Fibroblast of peridontal ligament (primary cell): ENCODE results near the gene AGPAT2.

Experiments used
- DNase-seq: peaks from one replicate; pipeline ENCODE4 v3.0.0-alpha.2; 2010; ENCODE audit errors: extremely low read depth

The AGPAT2 gene

GRCh38 chr9:136673088-136673974 lies 13.9 kb downstream of the AGPAT2 start:
- no peak for DNase-seq

DNA sequence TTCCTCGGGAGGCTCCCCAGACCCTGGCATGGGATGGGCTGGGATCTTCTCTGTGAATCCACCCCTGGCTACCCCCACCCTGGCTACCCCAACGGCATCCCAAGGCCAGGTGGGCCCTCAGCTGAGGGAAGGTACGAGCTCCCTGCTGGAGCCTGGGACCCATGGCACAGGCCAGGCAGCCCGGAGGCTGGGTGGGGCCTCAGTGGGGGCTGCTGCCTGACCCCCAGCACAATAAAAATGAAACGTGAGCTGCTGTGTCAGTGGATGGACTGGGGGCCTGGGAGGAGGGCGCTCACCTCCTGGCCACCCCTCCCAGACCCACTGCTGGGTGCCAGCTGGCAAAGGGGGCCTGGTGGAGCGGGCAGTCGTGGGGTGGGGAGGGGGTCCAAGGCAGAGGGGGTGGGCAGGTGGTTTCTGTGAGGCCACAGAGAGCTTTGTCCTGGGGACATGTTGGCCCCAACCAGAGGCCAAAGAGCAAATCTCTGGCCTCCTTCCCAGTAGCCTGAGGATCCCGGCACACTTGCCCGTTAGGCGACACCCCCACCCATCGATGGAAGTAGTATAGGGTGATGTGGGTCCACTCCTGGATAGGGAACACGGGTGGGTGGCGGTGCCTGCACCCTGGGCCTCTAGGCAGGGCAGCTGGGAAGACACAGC lies 14.7 kb downstream of the AGPAT2 start:
- DNase-seq, result no peak

GRCh38 chr9:136671646-136672430 lies 15.4 kb downstream of the AGPAT2 start:
- no peak for DNase-seq

DNA sequence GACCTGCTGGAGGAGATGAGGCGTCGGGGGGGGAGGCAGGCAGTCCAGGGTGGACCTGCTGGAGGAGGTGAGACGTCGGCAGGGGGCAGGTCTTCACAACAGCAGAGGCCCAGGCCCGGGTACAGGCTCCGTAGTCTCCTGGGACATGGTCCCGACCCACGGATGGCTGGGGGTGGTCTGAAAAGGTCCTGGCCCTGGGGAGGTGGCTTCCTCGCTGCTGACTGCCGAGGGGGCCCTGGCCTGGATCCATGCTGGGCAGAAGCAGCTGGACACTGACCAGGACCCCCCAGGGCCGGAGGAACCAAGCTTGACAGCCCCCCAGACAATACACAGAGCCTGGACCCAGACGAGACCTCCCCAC lies 16.0 kb downstream of the AGPAT2 start:
- DNase-seq, result no peak

GRCh38 chr9:136670576-136671253 lies 16.5 kb downstream of the AGPAT2 start:
- no peak for DNase-seq

DNA sequence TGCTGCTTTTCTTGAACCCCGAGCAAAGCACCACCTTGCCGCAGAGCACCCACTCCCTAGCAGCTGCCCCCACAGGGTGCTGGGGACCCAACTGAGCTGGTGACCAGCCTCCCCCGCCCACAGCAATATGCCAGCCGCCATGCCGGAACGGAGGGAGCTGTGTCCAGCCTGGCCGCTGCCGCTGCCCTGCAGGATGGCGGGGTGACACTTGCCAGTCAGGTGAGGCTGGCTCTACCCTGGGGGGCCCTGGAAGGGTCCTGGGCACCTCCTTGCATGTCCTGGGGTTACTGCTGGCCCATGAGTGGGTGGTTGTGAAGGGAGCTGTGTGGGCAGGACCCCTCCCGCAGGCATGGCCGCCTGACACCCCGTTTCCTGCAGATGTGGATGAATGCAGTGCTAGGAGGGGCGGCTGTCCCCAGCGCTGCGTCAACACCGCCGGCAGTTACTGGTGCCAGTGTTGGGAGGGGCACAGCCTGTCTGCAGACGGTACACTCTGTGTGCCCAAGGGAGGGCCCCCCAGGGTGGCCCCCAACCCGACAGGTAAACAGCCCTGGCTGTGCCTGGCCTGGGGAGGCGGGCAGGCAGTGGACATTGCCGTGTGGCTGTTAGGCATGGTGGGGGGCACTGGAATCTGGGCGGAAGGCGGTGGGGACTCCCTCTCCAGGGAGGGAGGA lies 17.3 kb downstream of the AGPAT2 start:
- no peak for DNase-seq

- DNase-seq, result no peak
Observed at GRCh38 chr9:136668983-136669790, 18.1 kb downstream of the AGPAT2 start.

DNA sequence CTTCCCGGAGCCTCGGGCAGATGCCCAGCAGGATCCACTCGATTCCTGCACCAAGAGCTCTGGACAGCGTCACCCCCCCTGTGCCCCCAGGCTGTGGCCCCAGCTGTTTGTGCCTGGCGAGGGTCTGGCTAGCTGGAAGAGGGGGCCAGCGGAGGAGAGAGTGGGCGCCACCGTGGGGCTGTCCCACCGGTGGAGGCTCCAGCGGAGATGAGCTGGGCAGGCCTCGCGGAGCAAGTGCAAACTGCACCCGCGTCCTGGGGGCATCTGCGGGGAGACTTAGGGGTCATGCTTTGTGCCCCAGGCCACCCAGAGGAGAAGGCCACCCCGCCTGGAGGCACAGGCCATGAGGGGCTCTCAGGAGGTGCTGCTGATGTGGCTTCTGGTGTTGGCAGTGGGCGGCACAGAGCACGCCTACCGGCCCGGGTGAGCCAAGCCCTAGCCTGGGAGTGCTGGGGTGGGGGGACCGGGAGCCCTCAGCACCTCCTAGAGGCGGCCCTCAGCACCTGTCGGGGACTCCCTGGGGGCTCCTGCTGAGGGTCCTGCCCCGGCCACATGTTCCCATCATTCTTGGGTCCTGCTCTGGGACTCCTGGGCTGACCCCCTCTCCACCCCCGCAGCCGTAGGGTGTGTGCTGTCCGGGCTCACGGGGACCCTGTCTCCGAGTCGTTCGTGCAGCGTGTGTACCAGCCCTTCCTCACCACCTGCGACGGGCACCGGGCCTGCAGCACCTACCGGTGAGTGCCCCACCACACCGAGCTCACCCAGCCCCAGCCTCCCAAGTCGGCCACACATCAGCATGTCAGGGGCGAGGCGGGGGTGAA lies 19.1 kb downstream of the AGPAT2 start:
- no peak for DNase-seq

DNA sequence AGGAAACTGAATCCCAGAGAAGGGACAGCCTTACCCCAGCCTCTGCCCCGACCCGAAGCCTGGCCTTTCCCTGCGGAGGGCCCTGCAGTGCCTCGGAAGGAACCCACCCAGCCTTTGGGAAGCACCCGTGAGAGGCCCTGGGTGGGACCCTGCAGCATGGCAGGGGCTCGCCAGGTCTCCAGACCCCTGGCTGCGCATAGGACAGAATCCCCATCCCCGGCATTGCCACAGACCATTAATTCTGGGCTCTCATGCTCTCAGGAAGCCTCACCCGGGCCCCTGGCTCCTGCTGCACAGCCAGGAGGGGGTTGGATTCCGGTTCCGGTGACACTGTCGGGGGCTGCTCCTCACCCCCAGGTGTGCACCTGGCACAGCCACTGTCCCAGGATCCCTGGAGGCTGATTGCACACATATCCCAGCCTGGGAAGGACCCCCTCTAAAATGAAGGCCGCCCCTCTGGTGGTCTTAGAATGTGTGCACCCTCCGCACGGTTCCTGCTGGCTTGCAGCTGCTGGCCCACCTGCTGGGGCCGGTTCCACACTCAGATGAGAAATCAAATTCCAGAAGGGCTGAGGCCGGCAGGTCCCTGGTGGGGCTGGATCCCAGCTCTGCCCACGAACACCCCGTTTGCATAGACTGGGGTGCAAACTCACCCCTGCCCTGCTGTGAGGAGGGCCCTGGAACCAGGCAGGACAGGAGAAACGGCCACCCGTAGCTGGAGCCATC lies 19.9 kb downstream of the AGPAT2 start:
- DNase-seq, result no peak

GRCh38 chr9:136666372-136667213 lies 20.7 kb downstream of the AGPAT2 start:
- no peak for DNase-seq

GRCh38 chr9:136665704-136666371 lies 21.4 kb downstream of the AGPAT2 start:
- DNase-seq, result no peak

GRCh38 chr9:136665111-136665703 lies 22.1 kb downstream of the AGPAT2 start:
- no peak for DNase-seq

DNA sequence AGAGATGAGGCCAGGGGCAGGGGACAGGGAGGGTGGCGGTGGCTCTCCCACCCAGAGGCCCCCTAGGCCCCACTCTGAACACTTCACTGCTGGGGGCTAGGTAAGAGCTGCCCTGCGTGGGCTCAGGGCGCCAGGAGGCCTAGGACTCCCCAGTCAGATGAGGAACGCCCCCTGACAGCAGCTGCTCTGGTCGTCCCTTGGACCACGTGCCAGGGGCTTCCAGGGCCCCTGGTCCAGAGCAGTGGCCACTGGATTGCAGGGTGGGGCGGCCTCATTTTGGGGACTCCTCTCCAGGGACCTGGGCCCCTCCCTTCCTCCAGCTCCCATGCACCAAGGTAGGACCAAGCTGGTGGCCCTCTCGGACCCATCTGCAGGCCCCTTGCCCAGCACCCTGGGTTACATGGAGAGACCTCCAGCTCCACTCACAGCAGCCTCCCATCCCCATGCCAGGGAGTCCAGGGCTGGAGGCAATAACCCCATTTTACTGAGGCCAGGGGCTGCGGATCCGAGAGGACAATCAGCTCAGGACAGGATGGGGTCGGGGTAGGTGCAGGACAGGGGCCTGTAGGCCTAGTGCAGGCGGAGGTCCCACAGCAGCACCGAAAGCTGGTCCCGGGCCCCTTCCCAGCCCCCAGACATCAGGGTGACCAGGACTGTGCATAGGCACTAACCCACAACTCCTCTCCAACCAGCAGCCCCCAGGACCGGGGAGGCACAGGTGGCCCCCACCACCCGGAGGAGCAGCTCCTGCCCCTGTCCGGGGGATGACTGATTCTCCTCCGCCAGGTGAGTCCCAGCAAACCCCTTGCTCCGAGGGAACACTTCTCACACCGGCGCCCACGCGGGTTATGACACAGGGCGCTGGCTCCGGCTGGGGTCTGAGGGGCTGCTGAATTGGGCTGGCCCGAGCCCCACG lies 23.0 kb downstream of the AGPAT2 start:
- no peak for DNase-seq

- DNase-seq, result no peak
Observed at GRCh38 chr9:136662656-136663581, 24.3 kb downstream of the AGPAT2 start, which contains the start of gene EGFL7. TSS of gene EGFL7 (plus strand) at chr9:136662916. CDS start at chr9:136668283, 5,367 bp downstream.

DNA sequence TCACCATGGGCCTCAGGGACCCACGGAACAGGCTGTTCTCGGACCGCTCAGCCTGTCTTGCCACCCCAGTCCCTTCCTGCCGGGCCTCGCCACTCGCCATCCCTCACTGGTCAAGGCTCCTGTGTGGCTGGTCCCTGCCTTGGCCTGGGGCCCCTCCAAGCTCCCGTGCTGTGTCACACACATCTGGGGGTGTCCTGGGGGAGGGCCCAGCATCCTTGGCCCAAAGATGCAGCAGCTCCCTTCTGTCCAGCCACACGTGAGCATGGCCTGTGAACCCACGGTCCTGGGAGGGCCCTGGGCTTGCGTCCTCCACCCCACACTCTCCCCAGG lies 25.0 kb downstream of the AGPAT2 start:
- no peak for DNase-seq
